ENCODE measurements around the gene SASH1.
"Not testable (repeated sequence)": the region's sequence is repeated elsewhere in the genome, so short reads cannot be mapped to it uniquely, and the experiment has no call there.

SASH1 gene

GRCh38 chr6:148348778-148349177 lies 6.1 kb downstream of the SASH1 start:
- no peak overlapping the region for H3K4me3 ChIP-seq (ENCODE audit: low read depth in 1 of 2, low read length in 2 of 2)
- no peak overlapping the region for H3K27ac ChIP-seq (ENCODE audit: low read depth, low read length)
- H3K4me1 ChIP-seq (ENCODE audit: insufficient read depth, low read length), result peaks cover 12% of the 10 kb centered on the region
- no peak overlapping the region for H3K9ac ChIP-seq (ENCODE audit: low read length)
- no peaks in the 10 kb centered on the region for H3K36me3 ChIP-seq (ENCODE audit: insufficient read depth, low read length)
- no peaks in the 10 kb centered on the region for H3K27me3 ChIP-seq (ENCODE audit: control insufficient read depth in 1 of 2, insufficient read depth in 2 of 2, low read length in 2 of 2)
- H3K9me3 ChIP-seq (ENCODE audit: low read length), result no peaks in the 10 kb centered on the region

DNA sequence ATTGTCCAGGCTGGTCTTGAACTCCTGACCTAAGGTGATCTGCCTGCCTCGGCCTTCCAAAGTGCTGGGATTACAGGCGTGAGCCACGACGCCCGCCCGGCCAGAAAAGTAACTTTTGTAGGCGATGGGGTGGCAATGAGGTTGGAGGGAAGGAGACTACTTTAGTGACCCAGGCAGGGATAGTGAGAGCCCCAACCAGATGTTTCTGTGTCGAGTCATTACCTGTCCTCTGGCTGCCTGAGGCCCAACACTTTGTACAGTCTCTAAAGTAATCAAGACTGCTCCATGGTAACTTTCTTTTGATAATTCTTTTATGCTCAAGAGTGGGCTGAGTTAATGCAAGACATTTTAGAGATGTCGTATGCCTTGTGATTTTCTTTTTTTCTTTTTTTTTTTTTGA lies 6.8 kb downstream of the SASH1 start:
- Histone ChIP-seq H3K27me3 (ENCODE audit: control insufficient read depth in 1 of 2, insufficient read depth in 2 of 2, low read length in 2 of 2) (no peaks in the 10 kb centered on the region), H3K4me3 (ENCODE audit: low read depth in 1 of 2, low read length in 2 of 2) (no peak overlapping the region), H3K9me3 (ENCODE audit: low read length) (no peaks in the 10 kb centered on the region), H3K9ac (ENCODE audit: low read length) (no peak overlapping the region), H3K27ac (ENCODE audit: low read depth, low read length) (no peak overlapping the region), H3K4me1 (ENCODE audit: insufficient read depth, low read length) (peaks cover 7% of the 10 kb centered on the region), H3K36me3 (ENCODE audit: insufficient read depth, low read length) (no peaks in the 10 kb centered on the region)

DNA sequence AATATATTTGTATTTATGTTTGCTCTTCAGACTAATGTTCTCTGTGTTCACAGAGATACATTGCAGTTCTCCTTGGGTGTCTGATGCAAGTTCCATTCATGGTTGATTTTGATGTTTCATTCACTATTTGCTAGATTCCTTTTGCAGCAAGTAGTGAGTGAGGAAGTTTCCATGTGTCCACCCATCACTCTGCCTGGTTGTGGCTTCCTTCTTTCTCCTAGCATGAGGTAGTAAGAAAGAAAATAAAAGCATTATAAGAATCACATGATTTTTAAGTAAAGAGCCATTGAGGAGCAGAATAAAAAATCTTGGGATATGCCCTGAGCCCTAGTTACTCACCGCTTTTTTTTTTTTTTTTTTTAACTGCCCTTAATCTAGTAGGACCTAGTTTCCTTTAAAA lies 8.7 kb downstream of the SASH1 start:
- H3K27me3 ChIP-seq (ENCODE audit: control insufficient read depth in 1 of 2, insufficient read depth in 2 of 2, low read length in 2 of 2), result no peaks in the 10 kb centered on the region
- no peak overlapping the region for H3K27ac ChIP-seq (ENCODE audit: low read depth, low read length)

GRCh38 chr6:148352421-148352820 lies 9.8 kb downstream of the SASH1 start:
- not testable (repeated sequence) for H3K9ac ChIP-seq (ENCODE audit: low read length); H3K27ac ChIP-seq (ENCODE audit: low read depth, low read length); H3K9me3 ChIP-seq (ENCODE audit: low read length); H3K4me1 ChIP-seq (ENCODE audit: insufficient read depth, low read length); H3K27me3 ChIP-seq (ENCODE audit: control insufficient read depth in 1 of 2, insufficient read depth in 2 of 2, low read length in 2 of 2); H3K36me3 ChIP-seq (ENCODE audit: insufficient read depth, low read length); H3K4me3 ChIP-seq (ENCODE audit: low read depth in 1 of 2, low read length in 2 of 2)

More for the DNA sequence above, 8.7 kb downstream of the SASH1 start:
- H3K36me3 ChIP-seq (ENCODE audit: insufficient read depth, low read length), result no peaks in the 10 kb centered on the region
- H3K4me3 ChIP-seq (ENCODE audit: low read depth in 1 of 2, low read length in 2 of 2), result no peak overlapping the region
- H3K9me3 ChIP-seq (ENCODE audit: low read length), result no peaks in the 10 kb centered on the region
- H3K9ac ChIP-seq (ENCODE audit: low read length), result no peak overlapping the region
- H3K4me1 ChIP-seq (ENCODE audit: insufficient read depth, low read length), result no peaks in the 10 kb centered on the region

- Histone ChIP-seq H3K27ac (ENCODE audit: low read depth, low read length) (no peak overlapping the region), H3K36me3 (ENCODE audit: insufficient read depth, low read length) (no peaks in the 10 kb centered on the region), H3K4me1 (ENCODE audit: insufficient read depth, low read length) (peaks cover 5% of the 10 kb centered on the region)
Measured at GRCh38 chr6:148358196-148358785, 15.7 kb downstream of the SASH1 start.

DNA sequence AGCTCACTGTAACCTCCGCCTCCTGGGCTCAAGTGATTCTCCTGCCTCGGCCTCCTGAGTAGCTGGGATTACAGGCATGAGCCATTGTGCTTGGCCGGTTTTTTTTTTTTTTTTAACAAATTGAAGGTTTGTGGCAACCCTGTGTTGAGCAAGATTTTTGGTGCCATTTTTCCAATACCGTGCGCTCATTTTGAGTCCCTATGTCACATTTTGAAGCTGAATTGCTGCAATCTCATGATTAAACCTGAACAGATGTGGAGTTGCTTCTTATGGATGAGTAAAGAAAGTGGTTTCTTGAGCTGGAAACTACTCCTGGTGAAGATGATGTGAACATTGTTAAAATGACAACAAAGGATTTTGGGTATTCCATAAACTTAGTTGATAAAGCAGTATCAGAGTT lies 16.6 kb downstream of the SASH1 start:
- Histone ChIP-seq H3K9ac (ENCODE audit: low read length) (no peak overlapping the region), H3K4me3 (ENCODE audit: low read depth in 1 of 2, low read length in 2 of 2) (no peak overlapping the region), H3K27ac (ENCODE audit: low read depth, low read length) (no peak overlapping the region), H3K9me3 (ENCODE audit: low read length) (no peaks in the 10 kb centered on the region), H3K27me3 (ENCODE audit: control insufficient read depth in 1 of 2, insufficient read depth in 2 of 2, low read length in 2 of 2) (no peaks in the 10 kb centered on the region), H3K36me3 (ENCODE audit: insufficient read depth, low read length) (no peaks in the 10 kb centered on the region), H3K4me1 (ENCODE audit: insufficient read depth, low read length) (peaks cover 5% of the 10 kb centered on the region)

More at GRCh38 chr6:148358196-148358785, 15.7 kb downstream of the SASH1 start:
- no peaks in the 10 kb centered on the region for H3K27me3 ChIP-seq (ENCODE audit: control insufficient read depth in 1 of 2, insufficient read depth in 2 of 2, low read length in 2 of 2)
- no peaks in the 10 kb centered on the region for H3K9me3 ChIP-seq (ENCODE audit: low read length)
- H3K9ac ChIP-seq (ENCODE audit: low read length), result no peak overlapping the region
- no peak overlapping the region for H3K4me3 ChIP-seq (ENCODE audit: low read depth in 1 of 2, low read length in 2 of 2)

GRCh38 chr6:148364056-148364824 lies 21.6 kb downstream of the SASH1 start:
- H3K27ac ChIP-seq (ENCODE audit: low read depth, low read length), result no peak overlapping the region
- no peaks in the 10 kb centered on the region for H3K36me3 ChIP-seq (ENCODE audit: insufficient read depth, low read length)
- H3K4me1 ChIP-seq (ENCODE audit: insufficient read depth, low read length), result peaks cover 17% of the 10 kb centered on the region
- H3K27me3 ChIP-seq (ENCODE audit: control insufficient read depth in 1 of 2, insufficient read depth in 2 of 2, low read length in 2 of 2), result no peaks in the 10 kb centered on the region
- no peaks in the 10 kb centered on the region for H3K9me3 ChIP-seq (ENCODE audit: low read length)
- no peak overlapping the region for H3K9ac ChIP-seq (ENCODE audit: low read length)
- H3K4me3 ChIP-seq (ENCODE audit: low read depth in 1 of 2, low read length in 2 of 2), result no peak overlapping the region

DNA sequence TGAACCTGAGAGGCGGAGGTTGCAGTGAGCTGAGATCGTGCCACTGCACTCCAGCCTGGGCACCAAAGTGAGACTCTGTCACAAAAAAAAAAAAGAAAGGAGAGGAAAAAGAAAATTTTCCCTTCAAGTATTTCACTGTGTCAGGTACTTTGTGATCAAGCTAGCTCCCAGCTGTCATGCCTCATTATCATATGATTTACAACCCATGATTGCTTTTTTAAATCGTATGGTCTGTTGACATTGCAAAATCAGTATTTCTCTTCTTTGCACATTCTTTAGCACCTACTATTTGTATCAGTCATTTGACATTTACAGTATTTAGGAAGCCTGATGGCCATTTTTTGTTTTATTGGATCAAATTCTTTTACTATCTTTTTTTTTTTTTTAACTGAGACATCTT lies 22.4 kb downstream of the SASH1 start:
- Histone ChIP-seq H3K4me3 (ENCODE audit: low read depth in 1 of 2, low read length in 2 of 2) (no peak overlapping the region), H3K36me3 (ENCODE audit: insufficient read depth, low read length) (no peaks in the 10 kb centered on the region), H3K27me3 (ENCODE audit: control insufficient read depth in 1 of 2, insufficient read depth in 2 of 2, low read length in 2 of 2) (no peaks in the 10 kb centered on the region), H3K4me1 (ENCODE audit: insufficient read depth, low read length) (peaks cover 17% of the 10 kb centered on the region), H3K9me3 (ENCODE audit: low read length) (no peaks in the 10 kb centered on the region), H3K27ac (ENCODE audit: low read depth, low read length) (no peak overlapping the region), H3K9ac (ENCODE audit: low read length) (no peak overlapping the region)

GRCh38 chr6:148367411-148368024 lies 24.9 kb downstream of the SASH1 start:
- H3K36me3 ChIP-seq (ENCODE audit: insufficient read depth, low read length), result no peaks in the 10 kb centered on the region
- H3K27ac ChIP-seq (ENCODE audit: low read depth, low read length), result no peak overlapping the region
- no peaks in the 10 kb centered on the region for H3K9me3 ChIP-seq (ENCODE audit: low read length)
- H3K27me3 ChIP-seq (ENCODE audit: control insufficient read depth in 1 of 2, insufficient read depth in 2 of 2, low read length in 2 of 2), result no peaks in the 10 kb centered on the region
- H3K4me3 ChIP-seq (ENCODE audit: low read depth in 1 of 2, low read length in 2 of 2), result no peak overlapping the region
- H3K4me1 ChIP-seq (ENCODE audit: insufficient read depth, low read length), result peaks cover 23% of the 10 kb centered on the region
- H3K9ac ChIP-seq (ENCODE audit: low read length), result no peak overlapping the region

GRCh38 chr6:148370176-148370575 lies 27.5 kb downstream of the SASH1 start:
- no peak overlapping the region for H3K27ac ChIP-seq (ENCODE audit: low read depth, low read length)
- no peaks in the 10 kb centered on the region for H3K27me3 ChIP-seq (ENCODE audit: control insufficient read depth in 1 of 2, insufficient read depth in 2 of 2, low read length in 2 of 2)
- H3K9ac ChIP-seq (ENCODE audit: low read length), result no peak overlapping the region
- peaks cover 23% of the 10 kb centered on the region for H3K4me1 ChIP-seq (ENCODE audit: insufficient read depth, low read length)
- H3K36me3 ChIP-seq (ENCODE audit: insufficient read depth, low read length), result no peaks in the 10 kb centered on the region
- no peak overlapping the region for H3K4me3 ChIP-seq (ENCODE audit: low read depth in 1 of 2, low read length in 2 of 2)
- H3K9me3 ChIP-seq (ENCODE audit: low read length), result no peaks in the 10 kb centered on the region

GRCh38 chr6:148374040-148374774 lies 31.6 kb downstream of the SASH1 start:
- H3K27me3 ChIP-seq (ENCODE audit: control insufficient read depth in 1 of 2, insufficient read depth in 2 of 2, low read length in 2 of 2), result no peaks in the 10 kb centered on the region
- H3K4me1 ChIP-seq (ENCODE audit: insufficient read depth, low read length), result peaks cover 11% of the 10 kb centered on the region
- H3K9me3 ChIP-seq (ENCODE audit: low read length), result no peaks in the 10 kb centered on the region
- H3K4me3 ChIP-seq (ENCODE audit: low read depth in 1 of 2, low read length in 2 of 2), result no peak overlapping the region
- no peak overlapping the region for H3K9ac ChIP-seq (ENCODE audit: low read length)
- no peak overlapping the region for H3K27ac ChIP-seq (ENCODE audit: low read depth, low read length)
- H3K36me3 ChIP-seq (ENCODE audit: insufficient read depth, low read length), result no peaks in the 10 kb centered on the region
